Measurements from ENCODE around the gene DOCK1. TPM values are rescaled to one million over a fixed set of nuclear protein-coding genes. Genes with fewer than 3 reads are reported as not detected.

Gene DOCK1
- total and polyA plus RNA-seq, 7 experiments from 2014 or later, result 0.11 to 1.2 (median 0.34) TPM; not detected in 2

DNA sequence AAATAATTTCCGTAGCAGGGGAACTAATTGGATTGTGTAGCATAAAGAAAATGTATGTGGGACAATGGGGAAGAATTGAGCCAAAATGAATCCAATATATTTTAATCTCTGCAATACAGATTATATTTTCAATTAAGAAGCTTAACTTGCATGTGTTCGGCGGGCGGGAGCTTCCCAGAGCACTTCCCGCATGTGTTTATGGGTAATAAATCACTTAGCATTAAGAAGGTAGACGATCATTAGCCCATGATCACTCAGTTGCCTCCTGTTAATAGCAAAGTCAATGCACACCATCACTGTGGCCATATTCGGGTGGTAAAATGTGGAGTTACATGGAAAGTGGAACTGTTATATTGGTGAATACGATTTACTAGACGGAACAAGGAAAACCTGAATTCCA, 414.0 kb downstream of the DOCK1 start:
- H3K27me3 Mint-ChIP-seq, result peaks cover 0 to 7% (median 0%) of the 10 kb centered on the region in 5 donors
- intact Hi-C loops (cut with micrococcal nuclease), result no loop called here

GRCh38 chr10:127319691-127320090, 414.5 kb downstream of the DOCK1 start:
- Histone ChIP-seq H3K27ac (ENCODE audit: low read depth, low read length) (no peak overlapping the region), H3K36me3 (ENCODE audit: control insufficient read depth in 2 of 3, insufficient read depth in 3 of 3, low read length in 3 of 3) (no peaks in the 10 kb centered on the region), H3K4me1 (ENCODE audit: control insufficient read depth in 2 of 2, insufficient read depth in 2 of 2, low read length in 2 of 2) (no peaks in the 10 kb centered on the region), H3K4me3 (ENCODE audit: low read length) (no peak overlapping the region), H3K27me3 (ENCODE audit: control insufficient read depth in 2 of 2, insufficient read depth in 2 of 2, low read length in 2 of 2) (no peaks in the 10 kb centered on the region), H3K9me3 (ENCODE audit: control insufficient read depth in 2 of 3, low read length in 3 of 3) (no peaks in the 10 kb centered on the region)
- peaks cover 0 to 3% (median 0%) of the 10 kb centered on the region in 7 donors for H3K4me1 Mint-ChIP-seq
- intact Hi-C loops (cut with micrococcal nuclease), result no loop called here
- ChIA-PET POLR2A (no interaction called here), CTCF (no interaction called here)
- H3K27ac Mint-ChIP-seq, result no peak overlapping the region
- peaks cover 0 to 8% (median 2%) of the 10 kb centered on the region in 5 donors for H3K27me3 Mint-ChIP-seq
- H3K4me3 Mint-ChIP-seq, result no peak overlapping the region
- no peaks in the 10 kb centered on the region for H3K36me3 Mint-ChIP-seq
- H3K9me3 Mint-ChIP-seq, result peaks cover 0 to 2% (median 0%) of the 10 kb centered on the region in 11 donors
- DNase-seq (no peak), ATAC-seq (no peak)

More for the DNA sequence above, 414.0 kb downstream of the DOCK1 start:
- Histone ChIP-seq H3K4me1 (ENCODE audit: control insufficient read depth in 2 of 2, insufficient read depth in 2 of 2, low read length in 2 of 2) (no peaks in the 10 kb centered on the region), H3K4me3 (ENCODE audit: low read length) (no peak overlapping the region), H3K36me3 (ENCODE audit: control insufficient read depth in 2 of 3, insufficient read depth in 3 of 3, low read length in 3 of 3) (no peaks in the 10 kb centered on the region), H3K27me3 (ENCODE audit: control insufficient read depth in 2 of 2, insufficient read depth in 2 of 2, low read length in 2 of 2) (no peaks in the 10 kb centered on the region), H3K9me3 (ENCODE audit: control insufficient read depth in 2 of 3, low read length in 3 of 3) (no peaks in the 10 kb centered on the region), H3K27ac (ENCODE audit: low read depth, low read length) (no peak overlapping the region)
- ChIA-PET CTCF (no interaction called here), POLR2A (no interaction called here)
- Mint-ChIP-seq H3K4me1 (peaks cover 0 to 3% (median 0%) of the 10 kb centered on the region in 7 donors), H3K9me3 (peaks cover 0 to 2% (median 0%) of the 10 kb centered on the region in 11 donors), H3K4me3 (no peak overlapping the region), H3K27ac (no peak overlapping the region), H3K36me3 (no peaks in the 10 kb centered on the region)
- DNase-seq (no peak), ATAC-seq (no peak)

DNA sequence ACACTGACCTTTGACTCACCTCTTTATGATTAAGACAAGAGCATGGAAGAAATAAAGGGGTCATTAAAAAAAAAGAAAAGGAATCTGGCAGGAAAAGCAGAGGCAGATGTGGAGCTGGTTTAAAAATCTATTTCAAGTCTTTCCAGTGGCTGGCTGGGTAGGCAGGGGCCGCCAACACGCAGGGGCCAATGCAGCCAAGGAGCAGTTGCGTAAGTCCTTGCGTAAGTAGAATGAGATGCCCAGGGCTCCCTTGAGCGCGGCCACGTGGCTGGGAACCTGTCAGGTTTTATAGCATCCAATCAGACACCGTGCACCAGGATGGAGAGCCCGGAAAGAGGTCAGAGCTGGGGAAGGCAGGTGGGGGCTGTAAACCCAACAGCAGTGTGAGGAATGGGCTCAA, 414.9 kb downstream of the DOCK1 start:
- ChIA-PET CTCF (no interaction called here), POLR2A (no interaction called here)
- intact Hi-C loops (cut with micrococcal nuclease), result no loop called here
- Mint-ChIP-seq H3K4me1 (peaks cover 0 to 3% (median 0%) of the 10 kb centered on the region in 7 donors), H3K27ac (no peak overlapping the region), H3K27me3 (peaks cover 0 to 11% (median 5%) of the 10 kb centered on the region in 5 donors), H3K36me3 (no peaks in the 10 kb centered on the region), H3K4me3 (no peak overlapping the region), H3K9me3 (peaks cover 0 to 2% (median 0%) of the 10 kb centered on the region in 11 donors)
- no peak overlapping the region for H3K4me3 ChIP-seq (ENCODE audit: low read length)
- no peak for ATAC-seq
- no peaks in the 10 kb centered on the region for H3K27me3 ChIP-seq (ENCODE audit: control insufficient read depth in 2 of 2, insufficient read depth in 2 of 2, low read length in 2 of 2)
- H3K36me3 ChIP-seq (ENCODE audit: control insufficient read depth in 2 of 3, insufficient read depth in 3 of 3, low read length in 3 of 3), result no peaks in the 10 kb centered on the region
- H3K9me3 ChIP-seq (ENCODE audit: control insufficient read depth in 2 of 3, low read length in 3 of 3), result no peaks in the 10 kb centered on the region
- H3K4me1 ChIP-seq (ENCODE audit: control insufficient read depth in 2 of 2, insufficient read depth in 2 of 2, low read length in 2 of 2), result no peaks in the 10 kb centered on the region
- DNase-seq, result no peak
- H3K27ac ChIP-seq (ENCODE audit: low read depth, low read length), result no peak overlapping the region

DNA sequence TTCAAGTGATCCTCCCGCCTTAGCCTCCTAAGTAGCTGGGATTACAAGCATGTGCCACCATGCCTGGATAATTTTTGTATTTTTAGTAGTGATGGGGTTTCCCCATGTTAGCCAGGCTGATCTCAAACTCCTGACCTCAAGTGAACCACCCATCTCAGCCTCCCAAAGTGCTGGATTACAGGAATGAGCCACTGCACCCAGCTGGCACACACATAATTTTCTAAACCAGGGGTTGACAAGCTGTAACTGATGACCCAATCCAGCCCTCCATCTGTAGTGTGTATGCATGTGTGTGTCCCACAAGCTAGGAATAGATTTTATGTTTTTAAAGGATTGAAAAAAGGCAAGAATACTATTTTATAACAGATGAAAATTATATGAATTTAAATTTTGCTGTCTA, 417.1 kb downstream of the DOCK1 start:
- Histone ChIP-seq H3K9me3 (ENCODE audit: control insufficient read depth in 2 of 3, low read length in 3 of 3) (no peaks in the 10 kb centered on the region), H3K36me3 (ENCODE audit: control insufficient read depth in 2 of 3, insufficient read depth in 3 of 3, low read length in 3 of 3) (no peaks in the 10 kb centered on the region), H3K27ac (ENCODE audit: low read depth, low read length) (no peak overlapping the region), H3K4me3 (ENCODE audit: low read length) (no peak overlapping the region), H3K27me3 (ENCODE audit: control insufficient read depth in 2 of 2, insufficient read depth in 2 of 2, low read length in 2 of 2) (no peaks in the 10 kb centered on the region), H3K4me1 (ENCODE audit: control insufficient read depth in 2 of 2, insufficient read depth in 2 of 2, low read length in 2 of 2) (no peaks in the 10 kb centered on the region)
- ATAC-seq, result no peak
- Mint-ChIP-seq H3K4me3 (no peak overlapping the region), H3K4me1 (peaks cover 0 to 3% (median 0%) of the 10 kb centered on the region in 7 donors), H3K9me3 (peaks cover 0 to 2% (median 0%) of the 10 kb centered on the region in 11 donors), H3K27me3 (peaks cover 0 to 11% (median 5%) of the 10 kb centered on the region in 5 donors), H3K36me3 (no peaks in the 10 kb centered on the region), H3K27ac (no peak overlapping the region)
- no peak for DNase-seq
- POLR2A ChIA-PET, result no interaction called here
- CTCF ChIA-PET, result no interaction called here
- intact Hi-C loops (cut with micrococcal nuclease), result no loop called here

- intact Hi-C loops (cut with micrococcal nuclease), result no loop called here
- H3K4me3 ChIP-seq (ENCODE audit: low read length), result no peak overlapping the region
- no peaks in the 10 kb centered on the region for H3K27me3 ChIP-seq (ENCODE audit: control insufficient read depth in 2 of 2, insufficient read depth in 2 of 2, low read length in 2 of 2)
- ChIA-PET POLR2A (no interaction called here), CTCF (no interaction called here)
- H3K4me1 ChIP-seq (ENCODE audit: control insufficient read depth in 2 of 2, insufficient read depth in 2 of 2, low read length in 2 of 2), result no peaks in the 10 kb centered on the region
- Mint-ChIP-seq H3K27ac (no peak overlapping the region), H3K4me1 (no peaks in the 10 kb centered on the region), H3K36me3 (no peaks in the 10 kb centered on the region), H3K9me3 (peaks cover 0 to 2% (median 0%) of the 10 kb centered on the region in 11 donors), H3K4me3 (no peak overlapping the region), H3K27me3 (peaks cover 0 to 19% (median 10%) of the 10 kb centered on the region in 5 donors)
- H3K9me3 ChIP-seq (ENCODE audit: control insufficient read depth in 2 of 3, low read length in 3 of 3), result no peaks in the 10 kb centered on the region
- no peaks in the 10 kb centered on the region for H3K36me3 ChIP-seq (ENCODE audit: control insufficient read depth in 2 of 3, insufficient read depth in 3 of 3, low read length in 3 of 3)
- DNase-seq (no peak), ATAC-seq (no peak)
- no peak overlapping the region for H3K27ac ChIP-seq (ENCODE audit: low read depth, low read length)
These were observed 420.3 kb downstream of the DOCK1 start for GRCh38 chr10:127325506-127325905.

DNA sequence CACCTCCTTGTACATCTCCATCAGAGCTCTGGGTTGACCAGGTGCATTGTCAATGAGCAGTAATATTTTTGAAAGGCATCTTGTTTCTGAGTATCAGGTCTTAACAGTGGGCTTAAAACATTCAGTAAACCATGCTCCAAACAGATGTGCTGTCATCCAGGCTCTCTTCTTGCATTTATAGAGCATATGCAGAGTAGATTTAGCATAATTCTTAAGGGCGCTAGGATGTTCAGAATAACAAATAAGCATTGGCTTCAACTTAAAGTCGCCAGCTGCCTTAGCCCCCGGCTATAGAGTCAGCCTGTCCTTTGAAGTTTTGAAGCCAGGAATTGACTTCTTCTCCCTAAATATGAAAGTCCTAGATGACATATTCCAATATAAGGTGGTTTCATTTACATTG, 421.7 kb downstream of the DOCK1 start:
- Histone ChIP-seq H3K27ac (ENCODE audit: low read depth, low read length) (no peak overlapping the region), H3K36me3 (ENCODE audit: control insufficient read depth in 2 of 3, insufficient read depth in 3 of 3, low read length in 3 of 3) (no peaks in the 10 kb centered on the region), H3K4me1 (ENCODE audit: control insufficient read depth in 2 of 2, insufficient read depth in 2 of 2, low read length in 2 of 2) (no peaks in the 10 kb centered on the region), H3K9me3 (ENCODE audit: control insufficient read depth in 2 of 3, low read length in 3 of 3) (no peaks in the 10 kb centered on the region), H3K4me3 (ENCODE audit: low read length) (no peak overlapping the region), H3K27me3 (ENCODE audit: control insufficient read depth in 2 of 2, insufficient read depth in 2 of 2, low read length in 2 of 2) (no peaks in the 10 kb centered on the region)
- H3K27ac Mint-ChIP-seq, result no peak overlapping the region
- H3K4me3 Mint-ChIP-seq, result no peak overlapping the region
- peaks cover 0 to 16% (median 10%) of the 10 kb centered on the region in 5 donors for H3K27me3 Mint-ChIP-seq
- H3K9me3 Mint-ChIP-seq, result peaks cover 0 to 2% (median 0%) of the 10 kb centered on the region in 11 donors
- no peaks in the 10 kb centered on the region for H3K4me1 Mint-ChIP-seq
- CTCF ChIA-PET, result no interaction called here
- intact Hi-C loops (cut with micrococcal nuclease), result no loop called here
- ATAC-seq (no peak), DNase-seq (no peak)
- POLR2A ChIA-PET, result no interaction called here
- H3K36me3 Mint-ChIP-seq, result no peaks in the 10 kb centered on the region

DNA sequence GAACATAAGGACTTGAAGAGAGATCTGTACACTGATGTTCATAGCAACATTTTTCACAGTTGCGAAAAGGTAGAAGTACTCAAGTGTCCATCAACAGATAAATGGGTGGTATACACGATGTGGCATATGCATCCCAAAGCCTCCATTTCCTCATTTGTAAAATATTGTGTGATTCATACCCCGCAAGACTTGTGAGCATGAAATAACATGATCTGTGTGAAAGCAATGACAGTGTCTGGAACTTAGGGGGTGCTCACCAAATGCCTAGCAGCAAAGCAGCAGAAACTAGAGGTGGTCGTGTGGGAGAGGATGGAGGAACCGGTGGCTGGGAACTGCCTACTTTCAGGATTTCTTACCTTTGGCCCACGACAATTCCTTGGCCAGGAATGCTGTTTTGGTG, 426.5 kb downstream of the DOCK1 start:
- CTCF ChIA-PET, result no interaction called here

More for the DNA sequence above, 426.5 kb downstream of the DOCK1 start:
- H3K4me1 ChIP-seq (ENCODE audit: control insufficient read depth in 2 of 2, insufficient read depth in 2 of 2, low read length in 2 of 2), result peaks cover 0 to 9% of the 10 kb centered on the region in 2 donors
- Mint-ChIP-seq H3K9me3 (peaks cover 0 to 2% (median 0%) of the 10 kb centered on the region in 11 donors), H3K4me1 (peaks cover 0 to 25% (median 20%) of the 10 kb centered on the region in 7 donors), H3K4me3 (no peak overlapping the region), H3K36me3 (no peaks in the 10 kb centered on the region), H3K27ac (no peak overlapping the region), H3K27me3 (peaks cover 0 to 33% (median 24%) of the 10 kb centered on the region in 5 donors)
- no peaks in the 10 kb centered on the region for H3K27me3 ChIP-seq (ENCODE audit: control insufficient read depth in 2 of 2, insufficient read depth in 2 of 2, low read length in 2 of 2)
- intact Hi-C loops (cut with micrococcal nuclease), result no loop called here
- H3K9me3 ChIP-seq (ENCODE audit: control insufficient read depth in 2 of 3, low read length in 3 of 3), result no peaks in the 10 kb centered on the region
- POLR2A ChIA-PET, result no interaction called here
- H3K36me3 ChIP-seq (ENCODE audit: control insufficient read depth in 2 of 3, insufficient read depth in 3 of 3, low read length in 3 of 3), result no peaks in the 10 kb centered on the region
- H3K27ac ChIP-seq (ENCODE audit: low read depth, low read length), result no peak overlapping the region
- ATAC-seq, result no peak
- H3K4me3 ChIP-seq (ENCODE audit: low read length), result no peak overlapping the region
- DNase-seq, result no peak
